Astrocyte (in vitro differentiated cells and primary cell): ENCODE measurements around the gene PRKG2.

Experiments
- EZH2 ChIP-seq: IDR thresholded peaks from 2 replicates; pipeline ENCODE4 v1.6.1; 2012; ENCODE audit warnings: mild to moderate bottlenecking, low read length, inconsistent platforms; ENCODE audit not compliant: insufficient read depth
- TF ChIP-seq, protein P1 (sequence below): IDR thresholded peaks from 2 replicates; pipeline ENCODE4 v1.5.1; 2011; ENCODE audit warnings: low read depth, mild to moderate bottlenecking, inconsistent platforms, low read length, moderate library complexity; ENCODE audit not compliant: insufficient read depth

DNA sequence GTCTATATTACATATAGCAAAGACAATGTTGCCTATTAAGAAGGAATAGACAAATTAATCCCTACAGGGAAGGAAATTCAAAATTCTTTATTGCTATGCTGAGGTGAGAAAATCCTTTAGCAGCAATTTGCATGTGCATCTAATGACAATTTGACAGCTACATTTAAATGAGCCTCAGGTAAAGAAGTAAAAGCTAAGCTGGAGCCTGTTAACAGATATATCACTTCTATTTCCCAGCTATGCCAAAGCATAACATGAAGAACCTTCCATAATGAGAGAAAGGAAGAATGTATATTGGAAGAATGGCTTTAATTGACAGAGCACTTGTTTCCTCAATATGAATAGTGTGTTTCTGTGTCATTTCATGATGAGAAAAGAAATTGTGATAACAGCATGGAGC, 112.9 kb downstream of the PRKG2 start:
- TF ChIP-seq, protein P1, sequence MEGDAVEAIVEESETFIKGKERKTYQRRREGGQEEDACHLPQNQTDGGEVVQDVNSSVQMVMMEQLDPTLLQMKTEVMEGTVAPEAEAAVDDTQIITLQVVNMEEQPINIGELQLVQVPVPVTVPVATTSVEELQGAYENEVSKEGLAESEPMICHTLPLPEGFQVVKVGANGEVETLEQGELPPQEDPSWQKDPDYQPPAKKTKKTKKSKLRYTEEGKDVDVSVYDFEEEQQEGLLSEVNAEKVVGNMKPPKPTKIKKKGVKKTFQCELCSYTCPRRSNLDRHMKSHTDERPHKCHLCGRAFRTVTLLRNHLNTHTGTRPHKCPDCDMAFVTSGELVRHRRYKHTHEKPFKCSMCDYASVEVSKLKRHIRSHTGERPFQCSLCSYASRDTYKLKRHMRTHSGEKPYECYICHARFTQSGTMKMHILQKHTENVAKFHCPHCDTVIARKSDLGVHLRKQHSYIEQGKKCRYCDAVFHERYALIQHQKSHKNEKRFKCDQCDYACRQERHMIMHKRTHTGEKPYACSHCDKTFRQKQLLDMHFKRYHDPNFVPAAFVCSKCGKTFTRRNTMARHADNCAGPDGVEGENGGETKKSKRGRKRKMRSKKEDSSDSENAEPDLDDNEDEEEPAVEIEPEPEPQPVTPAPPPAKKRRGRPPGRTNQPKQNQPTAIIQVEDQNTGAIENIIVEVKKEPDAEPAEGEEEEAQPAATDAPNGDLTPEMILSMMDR, result no peak
- TF ChIP-seq EZH2, result no peak
